Sigmoid colon (tissue), 7 donors: ENCODE data around the gene ARID3C. TPM values are rescaled to one million over a fixed set of nuclear protein-coding genes. Genes with fewer than 3 reads are reported as not detected.

Experiments
- DNase-seq: peaks from one replicate; pipeline ENCODE4 v3.0.0-alpha.2; 2019
- H3K27ac ChIP-seq, 4 donors: fragments of 200-600 bp; sonication (generic); one replicate each; pipeline ENCODE4 v1.5.1; 2016 to 2019; ENCODE audit warnings: mild to moderate bottlenecking in 1 of 4
- H3K27me3 ChIP-seq, 3 donors: fragments of 200-600 bp; sonication (generic); one replicate each; pipeline ENCODE4 v1.5.1; 2019; ENCODE audit warnings: mild to moderate bottlenecking in 1 of 3
- H3K36me3 ChIP-seq, 4 donors: fragments of 200-600 bp; sonication (generic); one replicate each; pipeline ENCODE4 v1.5.1; 2016 to 2019
- H3K4me1 ChIP-seq, 4 donors: fragments of 200-600 bp; sonication (generic); one replicate each; pipeline ENCODE4 v1.5.1; 2017 to 2019
- H3K4me3 ChIP-seq, 4 donors: fragments of 200-600 bp; sonication (generic); one replicate each; pipeline ENCODE4 v1.5.1; 2017 to 2019; ENCODE audit warnings: mild to moderate bottlenecking in 2 of 4, moderate library complexity in 1 of 4
- H3K9me3 ChIP-seq, 4 donors: fragments of 200-600 bp in 3 of 4; sonication (generic) in 3 of 4; one replicate each; pipeline versions ENCODE4 v1.5.1 to v1.6.1; 2013 to 2019
- EP300 ChIP-seq, 4 donors: sonication (generic); formaldehyde crosslinking; IDR thresholded peaks; one replicate each; pipeline ENCODE4 v1.6.1; 2017; ENCODE audit warnings: antibody characterized with exemption in 4 of 4
- POLR2A ChIP-seq, 2 donors: fragments of 450-650 bp; IDR thresholded peaks; one replicate each; pipeline ENCODE4 v1.6.1; 2016; ENCODE audit warnings: antibody characterized with exemption in 2 of 2, mild to moderate bottlenecking in 2 of 2, moderate library complexity in 2 of 2
- POLR2AphosphoS5 ChIP-seq, 4 donors: sonication (generic); formaldehyde crosslinking; IDR thresholded peaks; one replicate each; pipeline ENCODE4 v1.6.1; 2017; ENCODE audit warnings: antibody characterized with exemption in 4 of 4
- WGBS, 2 donors: extraction: QIAGEN DNeasy Blood & Tissue Kit; methylation state at CpG; one replicate each; pipeline ENCODE4 v1.1.7; 2013; 5-methylcytosine and 5-hydroxymethylcytosine counted together
- intact Hi-C: fragments of 100-400 bp; cut with DNase I; formaldehyde crosslinking; loops from one replicate; pipeline ENCODE4 v1.15.1; 2023
- polyA plus RNA-seq, 3 donors: library from polyadenylated mRNA; stranded (reverse); fragments of 200-250 nt; gene quantifications; one replicate each; pipeline ENCODE4 v1.2.3, GENCODE V29; 2013
- total RNA-seq, 4 donors: library from RNA; depleted of rRNA; stranded (reverse); fragments of >200 nt; gene quantifications; one replicate each; pipeline ENCODE4 v1.1.0, GENCODE V29; 2016
- TF ChIP-seq, protein P1 (sequence below), 4 experiments: fragments of 450-650 bp in 3 of 4; fragments of 200-600 bp in 1 of 4; IDR thresholded peaks; one replicate each; pipeline ENCODE4 v1.5.1; 2016 to 2019; ENCODE audit warnings: antibody characterized with exemption in 4 of 4, mild to moderate bottlenecking in 3 of 4, moderate library complexity in 2 of 4
- donor health status: healthy with polysubstance abuse.
- donor health status: Bipolar disorder and iron deficiency.
- donor health status: healthy.

ARID3C gene
- total and polyA plus RNA-seq, 7 donors, result 0.06 TPM; not detected in 6

DNA sequence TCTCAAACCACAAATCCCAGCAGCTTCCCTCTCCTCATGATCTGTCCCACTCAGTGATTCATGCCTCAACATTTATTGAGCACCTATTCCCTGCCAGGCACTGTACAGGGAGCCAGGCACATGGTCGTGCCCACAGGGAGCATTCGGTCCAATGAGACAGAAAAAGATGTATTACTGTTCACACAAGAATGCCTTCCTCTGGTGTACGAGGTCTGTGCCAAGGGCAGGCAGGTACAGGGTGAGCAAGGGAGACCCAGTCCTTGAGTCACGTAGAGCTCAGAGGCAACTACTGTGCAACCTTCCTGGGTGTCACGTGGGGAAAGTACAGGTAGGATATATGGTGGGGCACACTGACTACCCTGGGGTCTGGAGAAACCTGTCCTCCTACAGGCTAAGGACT lies 43.9 kb downstream of the ARID3C start:
- TF ChIP-seq EP300 (IDR thresholded peaks at IDR 0.05) (no peak), POLR2A (IDR thresholded peaks at IDR 0.05) (no peak), POLR2AphosphoS5 (IDR thresholded peaks at IDR 0.05) (no peak)
- TF ChIP-seq, protein P1, sequence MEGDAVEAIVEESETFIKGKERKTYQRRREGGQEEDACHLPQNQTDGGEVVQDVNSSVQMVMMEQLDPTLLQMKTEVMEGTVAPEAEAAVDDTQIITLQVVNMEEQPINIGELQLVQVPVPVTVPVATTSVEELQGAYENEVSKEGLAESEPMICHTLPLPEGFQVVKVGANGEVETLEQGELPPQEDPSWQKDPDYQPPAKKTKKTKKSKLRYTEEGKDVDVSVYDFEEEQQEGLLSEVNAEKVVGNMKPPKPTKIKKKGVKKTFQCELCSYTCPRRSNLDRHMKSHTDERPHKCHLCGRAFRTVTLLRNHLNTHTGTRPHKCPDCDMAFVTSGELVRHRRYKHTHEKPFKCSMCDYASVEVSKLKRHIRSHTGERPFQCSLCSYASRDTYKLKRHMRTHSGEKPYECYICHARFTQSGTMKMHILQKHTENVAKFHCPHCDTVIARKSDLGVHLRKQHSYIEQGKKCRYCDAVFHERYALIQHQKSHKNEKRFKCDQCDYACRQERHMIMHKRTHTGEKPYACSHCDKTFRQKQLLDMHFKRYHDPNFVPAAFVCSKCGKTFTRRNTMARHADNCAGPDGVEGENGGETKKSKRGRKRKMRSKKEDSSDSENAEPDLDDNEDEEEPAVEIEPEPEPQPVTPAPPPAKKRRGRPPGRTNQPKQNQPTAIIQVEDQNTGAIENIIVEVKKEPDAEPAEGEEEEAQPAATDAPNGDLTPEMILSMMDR (IDR thresholded peaks at IDR 0.05), result no peak

DNA sequence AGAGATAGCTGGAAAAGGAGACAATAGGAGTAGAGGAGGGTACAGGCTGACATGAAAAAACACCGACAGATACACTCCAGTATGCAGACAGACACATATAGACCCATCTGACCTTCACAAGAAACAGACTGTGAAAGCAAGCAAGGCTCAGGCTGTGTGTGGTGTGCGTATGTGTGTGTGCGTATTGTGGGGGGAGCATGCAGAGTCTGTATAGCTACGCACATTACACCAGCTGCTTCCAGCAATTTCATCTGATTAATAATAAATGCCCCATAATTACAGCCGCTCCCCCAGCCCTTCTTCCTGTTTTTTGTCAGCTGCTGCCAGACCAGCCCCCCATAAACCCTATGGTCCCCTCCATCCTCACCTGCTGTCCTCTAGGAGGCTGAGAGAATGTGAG lies 46.1 kb downstream of the ARID3C start:
- 94 to 96% methylated on average over 5 of the region's 5 CpGs for WGBS, 2 donors
- intact Hi-C loops, result no loop called here
- peaks cover 19 to 86% (median 67%) of the 10 kb centered on the region in 3 donors for H3K27me3 ChIP-seq
- H3K4me3 ChIP-seq, result no peak overlapping the region
- H3K27ac ChIP-seq, result no peak overlapping the region
- H3K9me3 ChIP-seq, result no peaks in the 10 kb centered on the region
- DNase-seq, result no peak
- TF ChIP-seq POLR2AphosphoS5 (IDR thresholded peaks at IDR 0.05), result no peak
- no peak for TF ChIP-seq POLR2A (IDR thresholded peaks at IDR 0.05)
- TF ChIP-seq, protein P1 (IDR thresholded peaks at IDR 0.05), result no peak
- TF ChIP-seq EP300 (IDR thresholded peaks at IDR 0.05), result no peak
- H3K4me1 ChIP-seq, result peaks cover 0 to 13% (median 9%) of the 10 kb centered on the region in 4 donors
- no peaks in the 10 kb centered on the region for H3K36me3 ChIP-seq

More for the DNA sequence above, 43.9 kb downstream of the ARID3C start:
- Histone ChIP-seq H3K27ac (no peak overlapping the region), H3K27me3 (peaks cover 12 to 85% (median 62%) of the 10 kb centered on the region in 3 donors), H3K9me3 (no peaks in the 10 kb centered on the region), H3K4me3 (no peak overlapping the region), H3K36me3 (no peaks in the 10 kb centered on the region), H3K4me1 (peaks cover 0 to 18% (median 17%) of the 10 kb centered on the region in 4 donors)
- DNase-seq, result no peak
- 71 to 76% methylated on average over 5 of the region's 5 CpGs for WGBS, 2 donors
- intact Hi-C loops, result no loop called here

DNA sequence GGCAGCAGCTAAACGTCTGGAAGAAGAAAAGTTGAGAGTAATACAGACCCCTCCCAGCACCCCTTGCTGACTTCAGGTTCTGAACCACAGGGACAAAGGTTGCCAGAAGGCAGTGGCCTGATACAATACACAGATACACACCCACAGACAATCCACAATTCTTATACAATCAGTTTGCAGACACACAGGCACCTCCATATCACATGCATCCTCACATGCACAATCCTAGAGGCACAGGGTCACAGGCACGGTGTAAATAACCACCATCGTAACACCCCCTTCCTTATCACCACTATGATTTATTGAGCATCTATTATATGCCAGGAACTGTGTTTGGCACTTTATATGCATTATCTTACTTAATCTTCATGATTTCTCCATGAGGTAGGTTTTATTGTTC lies 47.5 kb downstream of the ARID3C start:
- intact Hi-C loops, result no loop called here
- Histone ChIP-seq H3K36me3 (no peaks in the 10 kb centered on the region), H3K4me1 (peaks cover 0 to 20% (median 14%) of the 10 kb centered on the region in 4 donors), H3K9me3 (no peaks in the 10 kb centered on the region), H3K4me3 (no peak overlapping the region), H3K27ac (no peak overlapping the region), H3K27me3 (peaks cover 20 to 86% (median 62%) of the 10 kb centered on the region in 3 donors)
- TF ChIP-seq, protein P1 (IDR thresholded peaks at IDR 0.05), result no peak
- TF ChIP-seq POLR2AphosphoS5 (IDR thresholded peaks at IDR 0.05) (no peak), EP300 (IDR thresholded peaks at IDR 0.05) (no peak), POLR2A (IDR thresholded peaks at IDR 0.05) (no peak)
- WGBS, 2 donors, result 21 to 69% methylated on average over 3 of the region's 3 CpGs
- DNase-seq, result no peak

DNA sequence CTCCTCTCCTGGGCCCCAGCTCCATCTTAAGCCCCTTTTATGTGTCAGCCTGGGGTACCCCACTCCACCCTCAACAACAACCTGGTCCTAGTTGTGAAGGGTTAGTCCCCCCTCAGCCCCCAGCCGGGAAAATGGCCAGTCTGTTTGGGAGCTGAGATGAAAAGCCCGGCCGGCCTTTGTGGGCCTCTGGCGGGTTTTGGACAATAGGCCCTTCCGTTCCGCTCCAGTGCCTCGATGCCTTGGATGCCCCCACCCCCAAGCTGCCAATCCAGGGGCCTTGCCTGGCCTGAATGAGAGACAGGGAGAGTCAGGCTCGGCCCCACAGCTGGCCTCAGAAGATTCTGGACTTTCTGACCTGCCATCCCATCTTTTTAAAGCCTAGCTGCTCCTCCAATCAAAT lies 48.5 kb downstream of the ARID3C start:
- 67 to 73% methylated on average over 8 of the region's 8 CpGs for WGBS, 2 donors
- DNase-seq, result no peak
- Histone ChIP-seq H3K9me3 (no peaks in the 10 kb centered on the region), H3K36me3 (no peaks in the 10 kb centered on the region), H3K4me1 (peaks cover 0 to 20% (median 14%) of the 10 kb centered on the region in 4 donors), H3K4me3 (no peak overlapping the region), H3K27ac (no peak overlapping the region), H3K27me3 (peaks cover 20 to 85% (median 53%) of the 10 kb centered on the region in 3 donors)
- no peak for TF ChIP-seq POLR2AphosphoS5 (IDR thresholded peaks at IDR 0.05)
- TF ChIP-seq EP300 (IDR thresholded peaks at IDR 0.05), result no peak
- TF ChIP-seq, protein P1 (IDR thresholded peaks at IDR 0.05), result no peak
- no peak for TF ChIP-seq POLR2A (IDR thresholded peaks at IDR 0.05)
- intact Hi-C loops, result no loop called here

DNA sequence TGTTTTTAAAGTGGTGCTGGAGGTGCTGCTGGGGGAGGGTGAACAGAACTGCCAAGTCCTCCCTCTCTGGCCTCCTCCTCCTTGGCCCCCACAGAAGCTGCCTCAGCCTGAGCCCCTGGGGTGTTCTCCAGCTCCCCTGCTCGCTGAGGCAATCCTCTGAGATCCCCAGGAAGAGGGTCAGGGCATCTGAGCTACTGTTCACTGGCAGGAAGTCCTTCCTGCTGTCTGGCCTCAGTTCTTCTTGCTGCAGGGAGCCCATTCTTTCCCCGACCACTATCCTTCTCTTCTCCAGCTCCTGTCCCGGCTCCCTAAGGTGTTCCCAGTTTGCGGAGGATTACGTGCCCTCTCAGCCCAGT lies 49.1 kb downstream of the ARID3C start:
- Histone ChIP-seq H3K27me3 (peaks cover 19 to 85% (median 47%) of the 10 kb centered on the region in 3 donors), H3K27ac (no peak overlapping the region), H3K4me3 (no peak overlapping the region), H3K36me3 (no peaks in the 10 kb centered on the region), H3K9me3 (no peaks in the 10 kb centered on the region), H3K4me1 (peaks cover 0 to 20% (median 14%) of the 10 kb centered on the region in 4 donors)
- no peak for DNase-seq
- intact Hi-C loops, result no loop called here
- WGBS, 2 donors, result 72 to 82% methylated on average over 5 of the region's 5 CpGs
- TF ChIP-seq POLR2A (IDR thresholded peaks at IDR 0.05) (no peak), POLR2AphosphoS5 (IDR thresholded peaks at IDR 0.05) (no peak), EP300 (IDR thresholded peaks at IDR 0.05) (no peak)
- TF ChIP-seq, protein P1 (IDR thresholded peaks at IDR 0.05), result no peak
